BE2C (cell line): ENCODE results near the gene FAAH2.

Source experiments
- DNase-seq: peaks from one replicate; pipeline ENCODE4 v3.0.0-alpha.2; 2020
- H3K27me3 ChIP-seq: fragments of 250-450 bp; sonication (Bioruptor Pico); 2 replicates; pipeline ENCODE4 v1.5.1; 2020; ENCODE audit warnings: mild to moderate bottlenecking
- H3K36me3 ChIP-seq: fragments of 250-450 bp; sonication (Bioruptor Pico); 2 replicates; pipeline ENCODE4 v1.5.1; 2020; ENCODE audit warnings: mild to moderate bottlenecking
- H3K4me1 ChIP-seq: fragments of 250-450 bp; sonication (Bioruptor Pico); 2 replicates; pipeline ENCODE4 v1.5.1; 2020
- H3K4me3 ChIP-seq: 2 replicates; pipeline ENCODE4 v1.5.1; 2011; ENCODE audit warnings: low read depth, low read length
- H3K9me3 ChIP-seq: fragments of 250-450 bp; sonication (Bioruptor Pico); 2 replicates; pipeline ENCODE4 v1.5.1; 2020
- CTCF ChIP-seq: IDR thresholded peaks from 2 replicates; pipeline ENCODE4 v1.5.1; 2012; ENCODE audit warnings: mild to moderate bottlenecking, low read depth, low read length

FAAH2 gene

DNA sequence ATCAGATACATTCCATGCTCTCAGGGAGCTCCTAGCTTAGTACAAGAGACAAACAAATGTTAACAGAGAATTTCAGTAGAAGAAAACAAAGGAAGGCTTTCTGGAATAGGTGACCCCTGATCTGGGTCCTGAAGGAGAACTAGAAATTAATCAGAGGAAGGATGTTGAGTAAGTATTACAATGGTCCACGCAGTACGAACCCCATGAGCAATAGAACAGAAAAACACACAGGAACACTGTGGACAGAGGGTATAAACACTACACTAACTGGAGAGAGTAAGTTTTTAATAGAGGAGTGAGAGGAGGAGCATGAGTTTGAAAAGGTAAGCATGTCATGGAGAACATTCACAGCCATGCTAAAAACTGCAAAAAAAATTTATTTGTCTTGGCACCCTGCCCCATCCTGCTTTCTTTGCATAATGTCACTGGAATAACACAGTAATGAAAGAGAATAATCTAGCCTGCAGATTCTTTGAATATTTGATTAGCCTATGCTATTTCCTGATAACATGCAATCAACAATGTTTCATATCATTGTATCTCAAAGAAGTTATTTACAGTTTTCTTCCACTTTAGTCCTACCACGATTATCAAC lies 165.0 kb downstream of the FAAH2 start:
- DNase-seq: no peak
- H3K36me3 ChIP-seq: no peaks in the 10 kb centered on the region
- H3K27me3 ChIP-seq: no peaks in the 10 kb centered on the region
- no peaks in the 10 kb centered on the region for H3K4me1 ChIP-seq
- H3K9me3 ChIP-seq: no peaks in the 10 kb centered on the region
- no peak for TF ChIP-seq CTCF
- no peak overlapping the region for H3K4me3 ChIP-seq

- TF ChIP-seq CTCF: peak; percentile 54
- Histone ChIP-seq H3K36me3 (no peaks in the 10 kb centered on the region), H3K27me3 (no peaks in the 10 kb centered on the region), H3K4me1 (no peaks in the 10 kb centered on the region), H3K4me3 (no peak overlapping the region), H3K9me3 (no peaks in the 10 kb centered on the region)
- DNase-seq: peak; percentile 4
Measured at GRCh38 chrX:57453901-57454300, 167.4 kb downstream of the FAAH2 start.

- DNase-seq: no peak
- Histone ChIP-seq H3K36me3 (no peaks in the 10 kb centered on the region), H3K27me3 (no peaks in the 10 kb centered on the region), H3K4me3 (no peak overlapping the region), H3K4me1 (no peaks in the 10 kb centered on the region), H3K9me3 (no peaks in the 10 kb centered on the region)
- TF ChIP-seq CTCF: no peak
Measured at GRCh38 chrX:57481514-57481913, 195.0 kb downstream of the FAAH2 start.

DNA sequence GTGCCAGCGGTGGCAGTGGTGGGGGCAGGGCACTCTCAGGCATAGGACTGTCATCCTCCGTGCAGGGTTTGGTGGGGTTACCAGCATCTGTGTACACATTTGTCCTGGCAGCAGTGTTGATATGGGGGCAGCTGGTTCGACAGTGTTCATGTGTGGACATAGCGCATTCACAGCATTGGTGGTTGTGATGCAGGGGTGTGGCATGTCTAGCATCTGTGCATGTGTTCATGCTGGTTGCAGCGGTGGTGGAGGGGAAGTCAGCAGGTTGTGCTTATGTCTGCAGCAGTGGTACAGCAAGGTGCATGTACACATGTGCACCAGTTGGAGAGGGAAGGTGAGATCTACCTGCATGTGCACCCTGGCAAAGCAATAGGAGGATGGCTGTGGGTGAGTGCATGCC lies 230.0 kb downstream of the FAAH2 start:
- Histone ChIP-seq H3K36me3 (no peaks in the 10 kb centered on the region), H3K4me3 (no peak overlapping the region), H3K9me3 (no peaks in the 10 kb centered on the region), H3K4me1 (no peaks in the 10 kb centered on the region), H3K27me3 (no peaks in the 10 kb centered on the region)
- no peak for DNase-seq
- TF ChIP-seq CTCF: no peak

DNA sequence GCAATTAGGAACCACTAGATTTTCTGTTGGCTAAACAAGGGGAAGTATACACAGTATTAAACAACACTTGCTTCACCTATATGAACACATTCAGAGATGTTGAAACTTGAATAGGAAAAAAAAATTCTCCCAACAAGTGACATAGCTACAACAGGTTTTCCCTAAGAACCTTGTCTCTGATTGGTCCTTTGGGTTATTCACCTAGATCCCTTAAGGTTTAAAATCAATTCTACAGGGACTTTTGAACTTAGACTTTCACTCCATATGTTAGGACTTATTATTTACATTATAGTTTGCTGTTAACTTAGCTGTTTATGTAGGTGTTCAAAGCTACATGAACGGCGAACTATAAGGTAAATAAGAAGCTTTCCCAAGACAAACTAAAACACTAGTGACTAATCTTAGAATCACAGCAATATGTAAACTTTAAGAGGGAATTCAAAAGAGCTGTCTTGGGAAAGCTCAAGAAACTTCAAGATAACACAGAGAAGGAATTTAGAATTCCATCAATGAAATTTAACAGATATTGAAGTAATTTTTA lies 233.1 kb downstream of the FAAH2 start:
- DNase-seq: no peak
- no peaks in the 10 kb centered on the region for H3K4me1 ChIP-seq
- no peak for TF ChIP-seq CTCF
- no peaks in the 10 kb centered on the region for H3K36me3 ChIP-seq
- no peaks in the 10 kb centered on the region for H3K9me3 ChIP-seq
- no peak overlapping the region for H3K4me3 ChIP-seq
- no peaks in the 10 kb centered on the region for H3K27me3 ChIP-seq

- Histone ChIP-seq H3K4me3 (no peak overlapping the region), H3K27me3 (no peaks in the 10 kb centered on the region), H3K4me1 (no peaks in the 10 kb centered on the region), H3K36me3 (no peaks in the 10 kb centered on the region), H3K9me3 (no peaks in the 10 kb centered on the region)
- TF ChIP-seq CTCF: peak; percentile 29
- DNase-seq: peak; percentile 11
Measured at GRCh38 chrX:57528670-57529255, 242.3 kb downstream of the FAAH2 start.
